H1 (cell line): ENCODE data around the gene OR56A1. TPM values are rescaled to one million over a fixed set of nuclear protein-coding genes. Genes with fewer than 3 reads are reported as not detected.

Experiments used
- CTCF ChIA-PET: fragments of 300-600 bp; sonication (Branson Sonifier 250); formaldehyde crosslinking; loops from one replicate; lab custom pipeline; 2021; ENCODE audit not compliant: partially characterized antibody; lab: Charles Lee
- POLR2A ChIA-PET: fragments of 300-600 bp; sonication (Branson Sonifier 250); formaldehyde crosslinking; loops from one replicate; lab custom pipeline; 2021; ENCODE audit warnings: inconsistent platforms; ENCODE audit not compliant: partially characterized antibody; lab: Charles Lee
- DNase-seq, 2 experiments: peaks; one replicate each; pipeline versions ENCODE4 v3.0.0 to v3.0.0-alpha.2; 2010 to 2022; ENCODE audit warnings: low spot score in 2 of 2, low read depth in 1 of 2, mixed read lengths in 1 of 2
- FAIRE-seq: peaks from 2 replicates; lab custom pipeline; 2011; peaks lifted over from hg19 to GRCh38; lab: Jason Lieb, UNC
- H2AFZ ChIP-seq: 2 replicates; pipeline ENCODE4 v1.8.1; 2012; ENCODE audit warnings: low read length, inconsistent platforms
- H2AK5ac ChIP-seq: 2 replicates; pipeline ENCODE4 v1.6.1; 2013; ENCODE audit warnings: low read depth, low read length
- H2BK120ac ChIP-seq: replicated peaks from 2 replicates; pipeline ENCODE3; 2013; ENCODE audit warnings: low read depth, low read length, inconsistent platforms
- H2BK12ac ChIP-seq: 2 replicates; pipeline ENCODE4 v1.6.1; 2013; ENCODE audit warnings: low read depth, low read length
- H2BK15ac ChIP-seq: 2 replicates; pipeline ENCODE4 v1.6.1; 2013; ENCODE audit warnings: low read length
- H2BK20ac ChIP-seq: 2 replicates; pipeline ENCODE4 v1.6.1; 2013; ENCODE audit warnings: low read length
- H2BK5ac ChIP-seq: 2 replicates; pipeline ENCODE4 v1.6.1; 2013; ENCODE audit warnings: low read depth, low read length
- H3K14ac ChIP-seq: 2 replicates; pipeline ENCODE4 v1.6.1; 2013; ENCODE audit warnings: inconsistent platforms; ENCODE audit not compliant: insufficient read length
- H3K18ac ChIP-seq: 2 replicates; pipeline ENCODE4 v1.6.1; 2013; ENCODE audit warnings: low read length; ENCODE audit errors: extremely low read depth
- H3K23ac ChIP-seq: 2 replicates; pipeline ENCODE4 v1.6.1; 2013; ENCODE audit warnings: inconsistent platforms; ENCODE audit not compliant: insufficient read length
- H3K23me2 ChIP-seq: 2 replicates; pipeline ENCODE4 v1.6.1; 2013; ENCODE audit warnings: low read depth, low read length
- H3K27ac ChIP-seq: 2 replicates; pipeline ENCODE4 v1.6.1; 2011; ENCODE audit warnings: low read depth, low read length, inconsistent platforms
- H3K27me3 ChIP-seq, 4 experiments: replicated peaks in 1 of 4; 1 replicate in 1 of 4; 2 replicates in 3 of 4; pipeline versions ENCODE4 v1.6.1 to v1.8.1; 2011 to 2013; ENCODE audit warnings: low read length in 3 of 4, mild to moderate bottlenecking in 3 of 4, inconsistent platforms in 2 of 4, mixed read lengths in 2 of 4, moderate library complexity in 1 of 4; ENCODE audit not compliant: control insufficient read depth in 3 of 4, insufficient read depth in 3 of 4; ENCODE audit errors: extremely low read depth in 1 of 4
- H3K36me3 ChIP-seq, 4 experiments: 2 replicates each; pipeline versions ENCODE4 v1.6.1 to v1.8.1; 2011 to 2013; ENCODE audit warnings: mild to moderate bottlenecking in 4 of 4, low read length in 3 of 4, moderate library complexity in 2 of 4, control low read depth in 1 of 4, inconsistent platforms in 1 of 4; ENCODE audit not compliant: insufficient read depth in 4 of 4, control insufficient read depth in 2 of 4
- H3K4ac ChIP-seq: replicated peaks from 2 replicates; pipeline ENCODE3; 2013; ENCODE audit warnings: low read length, low read depth, mixed read lengths, inconsistent platforms; ENCODE audit not compliant: insufficient read length
- H3K4me1 ChIP-seq, 4 experiments: replicated peaks in 1 of 4; 1 replicate in 1 of 4; 2 replicates in 3 of 4; pipeline versions ENCODE4 v1.6.1 to v1.8.1; 2011 to 2013; ENCODE audit warnings: low read length in 3 of 4, inconsistent platforms in 2 of 4, mixed read lengths in 1 of 4; ENCODE audit not compliant: insufficient read depth in 4 of 4, control insufficient read depth in 3 of 4
- H3K4me2 ChIP-seq, 2 experiments: 2 replicates each; pipeline versions ENCODE4 v1.6.1 to v1.8.1; 2011 to 2013; ENCODE audit warnings: low read depth in 2 of 2, low read length in 2 of 2, control low read depth in 1 of 2, inconsistent platforms in 1 of 2, mild to moderate bottlenecking in 1 of 2; ENCODE audit not compliant: insufficient read depth in 1 of 2
- H3K4me3 ChIP-seq, 4 experiments: fragments of 200-600, 300-600 bp in 1 of 4; sonication (generic), shearing (Covaris generic), sonication (Bioruptor Twin) in 1 of 4; 2 replicates each; pipeline versions ENCODE4 v1.5.1 to v1.8.1; 2011 to 2016; ENCODE audit warnings: low read length in 4 of 4, low read depth in 3 of 4, control low read depth in 2 of 4, inconsistent platforms in 2 of 4, mild to moderate bottlenecking in 2 of 4, mixed read lengths in 1 of 4, moderate library complexity in 1 of 4; ENCODE audit not compliant: insufficient read depth in 2 of 4; ENCODE audit errors: extremely low read depth in 1 of 4
- H3K56ac ChIP-seq: replicated peaks from 2 replicates; pipeline ENCODE3; 2013; ENCODE audit warnings: low read depth, mild to moderate bottlenecking, mixed read lengths, low read length, inconsistent platforms; ENCODE audit not compliant: insufficient read length
- H3K79me1 ChIP-seq: 2 replicates; pipeline ENCODE4 v1.6.1; 2013; ENCODE audit warnings: low read depth, low read length, control low read depth
- H3K79me2 ChIP-seq, 2 experiments: 2 replicates each; pipeline versions ENCODE4 v1.6.1 to v1.8.1; 2012 to 2013; ENCODE audit warnings: low read length in 2 of 2, mild to moderate bottlenecking in 2 of 2, inconsistent platforms in 1 of 2; ENCODE audit not compliant: insufficient read depth in 2 of 2, control insufficient read depth in 1 of 2
- H3K9ac ChIP-seq, 4 experiments: replicated peaks in 1 of 4; 1 replicate in 1 of 4; 2 replicates in 3 of 4; pipeline versions ENCODE4 v1.6.1 to v1.8.1; 2011 to 2013; ENCODE audit warnings: low read depth in 3 of 4, low read length in 3 of 4, control low read depth in 2 of 4, mild to moderate bottlenecking in 2 of 4, moderate library complexity in 2 of 4, inconsistent platforms in 1 of 4; ENCODE audit errors: extremely low read depth in 1 of 4
- H3K9me3 ChIP-seq, 2 experiments: 2 replicates each; pipeline versions ENCODE4 v1.6.1 to v1.8.1; 2012 to 2013; ENCODE audit warnings: mild to moderate bottlenecking in 2 of 2, moderate library complexity in 2 of 2, control low read depth in 1 of 2, inconsistent platforms in 1 of 2, low read depth in 1 of 2, low read length in 1 of 2, mixed read lengths in 1 of 2; ENCODE audit not compliant: insufficient read depth in 2 of 2
- H4K20me1 ChIP-seq, 2 experiments: replicated peaks in 1 of 2; 2 replicates each; pipeline versions ENCODE3 to v1.8.1; 2011 to 2013; ENCODE audit warnings: inconsistent platforms in 2 of 2, low read length in 2 of 2, mild to moderate bottlenecking in 1 of 2; ENCODE audit not compliant: insufficient read depth in 2 of 2, control insufficient read depth in 1 of 2
- H4K5ac ChIP-seq: 2 replicates; pipeline ENCODE4 v1.6.1; 2013; ENCODE audit warnings: low read length, low read depth, mixed read lengths, inconsistent platforms; ENCODE audit not compliant: insufficient read length
- H4K8ac ChIP-seq: 2 replicates; pipeline ENCODE4 v1.8.0; 2013; ENCODE audit warnings: mild to moderate bottlenecking, moderate library complexity, low read length, inconsistent platforms; ENCODE audit not compliant: insufficient read depth; ENCODE audit errors: extremely low read depth
- H4K91ac ChIP-seq: replicated peaks from 2 replicates; pipeline ENCODE3; 2013; ENCODE audit warnings: low read length, mixed read lengths, inconsistent platforms; ENCODE audit not compliant: insufficient read length
- CTCF ChIP-seq, 3 experiments: IDR thresholded peaks; 1 replicate in 2 of 3; 2 replicates in 1 of 3; pipeline versions ENCODE4 v1.5.1 to v1.6.1; 2011; ENCODE audit warnings: low read length in 3 of 3, mild to moderate bottlenecking in 3 of 3, inconsistent platforms in 2 of 3, low read depth in 1 of 3, moderate library complexity in 1 of 3; ENCODE audit not compliant: insufficient read depth in 1 of 3; ENCODE audit errors: control extremely low read depth in 1 of 3
- JUN ChIP-seq: IDR thresholded peaks from 2 replicates; pipeline ENCODE4 v1.6.1; 2011; ENCODE audit warnings: low read depth, mild to moderate bottlenecking, improper control_type of control experiment, low read length
- RAD21 ChIP-seq, 2 experiments: IDR thresholded peaks in 1 of 2; conservative IDR thresholded peaks in 1 of 2; 2 replicates each; pipeline ENCODE4 v1.6.1; 2011; ENCODE audit warnings: low read depth in 2 of 2, low read length in 2 of 2, improper control_type of control experiment in 1 of 2, inconsistent platforms in 1 of 2, mild to moderate bottlenecking in 1 of 2, moderate library complexity in 1 of 2
- WGBS, 2 experiments: shearing (Covaris generic) in 1 of 2; methylation state at CpG; one replicate each; pipeline versions ENCODE4 v1.1.6 to v1.1.7; 2013 to 2015; ENCODE audit warnings: low lambda C conversion rate in 2 of 2, mixed read lengths in 2 of 2, inconsistent platforms in 1 of 2, low coverage in 1 of 2, missing lambda C conversion rate in 1 of 2; ENCODE audit not compliant: insufficient replicate concordance in 2 of 2, insufficient coverage in 1 of 2, insufficient read length in 1 of 2; ENCODE audit errors: extremely low coverage in 1 of 2, missing lambda C conversion rate in 1 of 2; 5-methylcytosine and 5-hydroxymethylcytosine counted together
- polyA plus RNA-seq, 7 experiments: library from polyadenylated mRNA; depleted of rRNA in 3 of 7; stranded (reverse) in 5 of 7; unstranded in 2 of 7; fragments of >200 nt in 5 of 7; fragments of 200-250 nt in 2 of 7; gene quantifications; 1 replicate in 5 of 7; 2 replicates in 1 of 7; 4 replicates in 1 of 7; pipeline versions ENCODE4 v1.2.1 to v1.2.3, GENCODE V29; 2011 to 2013; ENCODE audit warnings: missing spikeins in 2 of 7, mixed read lengths in 2 of 7
- total RNA-seq: library from RNA; stranded (reverse); fragmentation: NEBNext Ultra II Directional; extraction: Animal tissue kit (Norgen Biotek cat#: 25700); gene quantifications from 2 replicates; pipeline ENCODE4 v1.2.1, GENCODE V29; 2021

Gene OR56A1
- total and polyA plus RNA-seq, 2 of the 8 experiments (the other 6 are each of a cell fraction or from before 2014, with no cell fraction given): 0.02 to 0.09 TPM

- Histone ChIP-seq H4K5ac (no peak overlapping the region), H3K36me3 (no peaks in the 10 kb centered on the region), H3K4me1 (no peaks in the 10 kb centered on the region), H2BK5ac (no peak overlapping the region), H2AFZ (no peak overlapping the region; the same call in 1 of the 2 replicates), H3K9ac (no peak overlapping the region), H3K14ac (no peak overlapping the region), H3K56ac (no peak overlapping the region), H3K79me1 (no peaks in the 10 kb centered on the region), H4K91ac (no peak overlapping the region), H3K23me2 (no peaks in the 10 kb centered on the region), H2AK5ac (no peak overlapping the region), H3K4me3 (no peak overlapping the region), H2BK120ac (no peak overlapping the region), H2BK12ac (no peak overlapping the region), H3K27ac (no peak overlapping the region), H2BK15ac (no peak overlapping the region), H3K18ac (no peak overlapping the region), H3K79me2 (no peaks in the 10 kb centered on the region), H2BK20ac (no peak overlapping the region), H4K8ac (no peak overlapping the region), H3K23ac (no peak overlapping the region), H3K4me2 (no peak overlapping the region), H3K9me3 (no peaks in the 10 kb centered on the region; a peak in 1 of 4 replicates), H3K27me3 (no peaks in the 10 kb centered on the region), H3K4ac (no peak overlapping the region), H4K20me1 (no peaks in the 10 kb centered on the region)
- no peak for DNase-seq
- POLR2A ChIA-PET: no interaction called here
- CTCF ChIA-PET: interaction anchor here (0.6 to 3.0 kb wide), 33 partner anchors 9 to 825 kb away, joined by 3 to 21 read pairs (median 3); partner anchors contain the start of genes FHIP1B and OR56A1
- 60% methylated on average over 3 of the region's 3 CpGs; no CpG with 5 or more reads in 1 of the 2 experiments for WGBS, 2 experiments
- peak; percentile 65 for FAIRE-seq
- no peak for TF ChIP-seq JUN
- peak in 2 of 3 experiments; percentile 55 to 74; a peak in 3 of 4 replicates for TF ChIP-seq CTCF (IDR thresholded peaks at IDR 0.05; ENCODE audit: control extremely low read depth in 1 of 3, insufficient read depth in 1 of 3, low read depth in 1 of 3, low read length in 3 of 3)
- peak; percentile 55 to 63 for TF ChIP-seq RAD21 (IDR thresholded peaks at IDR 0.05 in 1 of 2, conservative IDR thresholded peaks at IDR 0.05 in 1 of 2; ENCODE audit: low read depth in 2 of 2, low read length in 2 of 2)
Measured at GRCh38 chr11:5992604-5993251, 37.8 kb downstream of the OR56A1 start.
